ENCODE results near the gene PRKD1.
"Not testable (repeated sequence)": the region's sequence is repeated elsewhere in the genome, so short reads cannot be mapped to it uniquely, and the experiment has no call there.

The PRKD1 gene

GRCh38 chr14:29743531-29743930 is 184.1 kb downstream of the PRKD1 start:
- DNase-seq (ENCODE audit: low spot score) = no peak

GRCh38 chr14:29741909-29742401 is 185.7 kb downstream of the PRKD1 start:
- no peak for DNase-seq (ENCODE audit: low spot score)

- no peak for DNase-seq (ENCODE audit: low spot score)
These were observed 187.2 kb downstream of the PRKD1 start for GRCh38 chr14:29740491-29740890.

DNA sequence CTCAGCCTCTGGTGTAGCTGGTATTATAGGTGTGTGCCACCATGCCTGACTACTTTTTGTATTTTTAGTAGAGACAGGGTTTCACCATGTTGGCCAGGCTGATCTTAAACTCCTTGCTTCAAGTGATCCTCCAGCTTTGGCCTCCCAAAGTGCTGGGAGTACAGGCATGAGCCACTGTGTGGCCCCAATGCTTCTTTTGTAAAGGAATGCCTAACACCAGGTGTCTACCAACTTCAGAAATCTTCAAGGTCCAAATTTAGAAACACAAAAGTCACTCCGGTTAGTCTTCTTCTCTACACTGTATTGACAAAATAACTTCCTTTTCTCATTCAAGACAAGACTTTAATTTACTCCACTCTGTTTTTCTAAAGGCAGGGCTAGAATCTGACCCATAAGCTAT is 188.7 kb downstream of the PRKD1 start:
- no peak for DNase-seq (ENCODE audit: low spot score)

DNA sequence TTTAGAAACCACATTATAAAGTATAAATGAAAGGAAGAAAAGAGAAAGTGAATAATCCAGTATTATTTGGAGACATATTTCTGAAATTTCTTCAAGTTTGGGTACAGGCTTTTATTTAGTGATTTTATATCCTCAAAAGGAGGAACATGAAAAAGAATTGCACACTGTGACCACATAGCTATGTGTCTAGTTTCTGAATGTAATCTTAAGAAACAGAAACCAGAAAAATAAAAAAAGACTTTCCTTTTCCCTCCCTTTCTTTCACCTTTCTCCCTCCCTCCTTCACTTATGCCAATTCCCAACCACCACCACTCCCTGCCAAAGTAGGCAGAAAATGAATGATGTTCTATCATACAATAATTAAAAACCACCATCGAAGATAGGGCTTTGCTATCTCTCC is 189.6 kb downstream of the PRKD1 start:
- DNase-seq (ENCODE audit: low spot score) = no peak

DNA sequence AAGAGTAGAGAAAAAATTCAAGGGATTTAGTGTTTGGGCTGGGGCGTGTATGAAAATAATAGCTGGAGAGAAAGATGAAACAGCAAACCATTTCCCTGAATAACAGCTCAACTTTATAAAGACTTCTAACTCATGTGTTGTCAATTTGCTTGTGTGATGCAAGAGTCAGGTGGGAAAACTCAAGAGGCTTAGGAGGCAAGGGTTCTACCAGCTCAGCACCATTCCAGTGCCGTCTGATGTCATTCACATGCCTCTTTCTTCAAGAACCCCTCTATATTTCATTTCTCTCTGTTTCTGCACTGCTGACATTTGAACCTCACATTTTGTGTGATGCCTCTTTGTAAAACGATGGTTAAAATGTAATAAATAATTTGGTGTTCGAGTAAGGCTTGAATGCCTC is 192.2 kb downstream of the PRKD1 start:
- no peak for DNase-seq (ENCODE audit: low spot score)

DNA sequence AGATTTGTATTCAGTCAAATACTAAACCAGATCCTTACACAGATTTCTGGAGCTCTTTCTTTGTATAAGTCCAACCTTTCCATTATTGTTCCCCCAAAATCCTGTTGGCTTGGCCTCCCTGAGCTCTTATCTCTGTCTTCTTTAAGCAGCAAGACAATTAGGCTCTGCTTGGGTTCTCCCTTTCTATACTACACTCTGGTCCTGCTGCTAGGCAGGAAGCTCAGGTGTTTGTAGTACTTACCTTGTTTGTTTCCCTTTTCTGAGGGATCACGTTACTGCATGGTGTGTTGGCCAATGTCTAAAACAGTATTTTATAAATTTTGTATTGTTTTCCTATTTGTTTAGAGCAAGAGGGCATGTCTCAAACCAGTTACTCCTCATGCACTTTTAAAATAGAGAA is 192.9 kb downstream of the PRKD1 start:
- no peak for DNase-seq (ENCODE audit: low spot score)

DNA sequence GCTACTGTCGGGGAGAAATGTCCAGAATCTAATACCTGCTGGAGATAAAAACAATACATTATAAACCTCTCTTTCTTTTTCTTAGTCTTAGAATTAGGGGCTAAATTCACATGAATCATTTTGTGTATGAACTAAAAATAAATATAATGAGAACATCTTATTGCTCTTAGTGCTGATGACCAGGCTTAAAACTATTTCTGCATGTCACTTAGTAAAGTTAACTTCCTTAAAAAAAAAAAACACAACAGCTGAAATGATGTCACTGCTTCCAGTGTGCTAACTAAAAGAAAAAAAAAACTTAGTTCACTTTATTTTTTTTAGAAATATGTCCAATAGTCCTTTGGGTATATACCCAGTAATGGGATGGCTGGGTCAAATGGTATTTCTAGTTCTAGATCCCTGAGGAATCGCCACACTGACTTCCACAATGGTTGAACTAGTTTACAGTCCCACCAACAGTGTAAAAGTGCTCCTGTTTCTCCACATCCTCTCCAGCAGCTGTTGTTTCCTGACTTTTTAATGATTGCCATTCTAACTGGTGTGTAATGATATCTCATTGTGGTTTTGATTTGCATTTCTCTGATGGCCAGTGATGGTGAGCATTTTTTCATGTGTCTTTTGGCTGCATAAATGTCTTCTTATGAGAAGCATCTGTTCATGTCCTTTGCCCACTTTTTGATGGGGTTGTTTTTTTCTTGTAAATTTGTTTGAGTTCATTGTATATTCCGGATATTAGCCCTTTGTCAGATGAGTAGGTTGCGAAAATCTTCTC is 200.9 kb downstream of the PRKD1 start:
- not testable (repeated sequence) for DNase-seq (ENCODE audit: low spot score)

- no peak for DNase-seq (ENCODE audit: low spot score)
These were observed 202.7 kb downstream of the PRKD1 start for GRCh38 chr14:29724991-29725390.

DNA sequence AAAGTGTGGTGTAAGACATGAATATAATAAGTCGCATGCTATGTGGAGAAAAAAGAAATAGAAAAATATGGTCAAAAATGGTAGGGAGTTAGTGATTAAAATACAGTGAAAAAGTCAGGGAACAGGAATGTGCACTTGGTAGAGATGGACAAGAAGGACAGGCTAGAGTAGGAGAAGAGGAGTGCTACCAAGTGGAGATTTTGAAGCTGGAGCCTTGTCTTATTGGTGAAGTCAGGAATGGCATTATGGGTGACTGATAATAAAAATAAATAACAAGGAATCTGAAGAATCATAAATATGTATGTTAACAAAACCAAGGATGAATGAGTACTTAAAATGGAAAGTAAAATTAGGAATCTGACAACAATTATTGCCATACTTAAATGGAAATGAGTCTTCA is 204.8 kb downstream of the PRKD1 start:
- DNase-seq (ENCODE audit: low spot score) = no peak

DNA sequence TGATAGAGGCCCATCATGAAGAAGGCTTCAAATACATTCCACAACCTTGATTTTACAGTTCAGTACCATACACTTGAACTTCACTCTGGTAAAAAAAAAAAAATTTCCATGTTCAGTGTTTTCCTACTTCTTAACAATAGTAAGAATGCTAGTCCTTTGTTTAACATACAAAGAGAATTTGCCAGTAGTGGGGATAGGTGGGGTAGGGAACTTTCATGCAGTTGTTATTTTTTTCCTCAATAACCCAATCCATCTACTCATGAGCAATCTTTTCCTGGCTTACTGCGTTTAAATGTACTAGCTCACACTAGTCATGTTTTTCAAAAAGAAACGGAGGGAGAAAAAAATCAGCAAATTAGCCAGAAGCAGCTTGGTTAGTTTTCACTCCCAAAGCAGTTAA is 206.1 kb downstream of the PRKD1 start:
- no peak for DNase-seq (ENCODE audit: low spot score)

DNA sequence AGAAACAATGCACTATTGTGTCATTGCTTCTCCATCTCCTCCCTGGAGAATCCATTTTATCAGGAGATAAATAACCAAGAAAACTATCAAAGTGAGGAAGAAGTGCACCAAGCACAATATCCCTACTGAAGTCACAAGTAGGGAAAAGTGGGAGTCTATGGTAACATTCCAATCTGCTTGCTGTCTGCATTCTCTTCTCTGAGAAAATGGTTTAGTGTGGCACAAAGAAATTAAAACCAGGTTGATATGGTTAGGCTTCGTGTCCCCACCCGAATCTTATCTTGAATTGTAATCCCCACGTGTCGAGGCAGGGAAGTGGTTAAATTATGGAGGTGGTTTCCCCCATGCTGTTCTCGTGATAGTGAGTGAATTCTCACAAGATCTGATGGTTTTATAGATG is 209.7 kb downstream of the PRKD1 start:
- no peak for DNase-seq (ENCODE audit: low spot score)

DNA sequence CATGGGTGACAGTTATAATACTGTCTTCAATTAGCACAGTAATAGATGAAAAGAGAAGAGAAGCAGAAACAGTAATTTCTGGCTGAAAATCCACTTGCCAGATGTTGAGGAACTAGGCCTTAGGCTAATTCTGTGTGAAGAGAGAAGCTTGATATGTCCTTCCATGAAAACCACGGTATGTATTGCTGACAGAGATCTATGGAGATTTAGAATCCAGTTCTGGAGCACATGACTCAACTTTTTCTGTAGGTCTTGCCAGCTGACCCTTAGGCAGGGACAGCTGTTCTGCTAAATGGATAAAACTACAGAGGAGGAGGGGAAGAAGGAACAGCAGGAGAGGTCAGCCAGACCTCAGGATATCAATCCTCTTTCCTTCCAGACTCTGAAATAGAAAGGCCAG is 211.5 kb downstream of the PRKD1 start:
- no peak for DNase-seq (ENCODE audit: low spot score)

GRCh38 chr14:29712601-29713000 is 215.0 kb downstream of the PRKD1 start:
- no peak for DNase-seq (ENCODE audit: low spot score)

DNA sequence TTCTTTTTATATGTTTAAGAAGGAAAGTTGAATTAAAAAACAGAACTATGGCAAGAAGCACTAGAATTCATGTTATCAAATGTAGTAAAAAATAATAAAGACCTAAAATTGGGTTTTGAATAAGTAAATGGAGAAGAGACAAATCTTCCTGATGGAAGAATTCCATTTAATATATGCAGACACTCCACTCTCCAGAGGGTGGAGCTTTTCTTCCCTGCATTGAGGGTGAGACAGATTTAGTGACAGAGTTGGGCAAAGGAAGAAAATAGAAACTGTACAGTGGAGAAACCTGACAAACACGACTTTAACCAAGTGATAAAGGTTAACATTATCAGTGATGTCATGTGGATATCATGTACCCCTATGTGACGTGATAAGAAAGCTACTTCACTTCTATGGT is 217.6 kb downstream of the PRKD1 start:
- DNase-seq (ENCODE audit: low spot score) = no peak

GRCh38 chr14:29709490-29709889 is 218.2 kb downstream of the PRKD1 start:
- no peak for DNase-seq (ENCODE audit: low spot score)

DNA sequence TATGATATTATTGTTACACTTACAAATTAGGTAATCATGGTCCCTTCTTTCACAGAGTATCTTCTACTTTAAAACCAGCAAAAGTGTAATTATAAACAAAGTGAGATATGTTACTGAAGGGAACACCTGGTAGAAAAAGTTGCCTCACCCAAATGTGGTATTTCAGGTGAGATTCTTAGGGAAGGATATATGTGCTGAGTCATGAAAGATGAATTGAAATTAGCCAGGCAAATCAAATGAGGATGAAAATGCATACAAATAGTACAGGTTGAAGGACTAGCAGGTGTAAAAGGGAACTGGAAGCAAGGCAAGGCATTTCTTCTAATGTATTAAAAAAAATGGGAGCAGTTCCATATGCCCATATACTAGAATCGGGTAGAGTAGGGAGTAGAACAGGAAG is 220.9 kb downstream of the PRKD1 start:
- DNase-seq (ENCODE audit: low spot score) = no peak

DNA sequence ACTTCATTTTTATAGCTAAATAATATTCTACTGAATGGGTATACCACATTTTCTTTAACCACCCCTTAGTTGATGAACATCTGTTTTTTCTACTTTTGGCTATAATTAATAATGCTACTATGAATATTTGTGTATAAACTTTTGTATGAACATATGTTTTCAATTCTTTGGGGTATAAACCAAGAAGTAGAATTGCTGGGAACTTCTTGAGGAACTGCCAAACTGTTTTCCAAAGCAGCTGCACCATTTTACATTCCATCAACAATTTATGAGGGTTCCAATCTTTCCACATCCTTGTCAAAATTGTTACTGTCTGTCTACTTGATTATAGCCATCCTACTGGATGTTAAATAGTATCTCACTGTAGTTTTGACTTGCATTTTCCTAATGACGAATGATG is 221.8 kb downstream of the PRKD1 start:
- DNase-seq (ENCODE audit: low spot score) = no peak

DNA sequence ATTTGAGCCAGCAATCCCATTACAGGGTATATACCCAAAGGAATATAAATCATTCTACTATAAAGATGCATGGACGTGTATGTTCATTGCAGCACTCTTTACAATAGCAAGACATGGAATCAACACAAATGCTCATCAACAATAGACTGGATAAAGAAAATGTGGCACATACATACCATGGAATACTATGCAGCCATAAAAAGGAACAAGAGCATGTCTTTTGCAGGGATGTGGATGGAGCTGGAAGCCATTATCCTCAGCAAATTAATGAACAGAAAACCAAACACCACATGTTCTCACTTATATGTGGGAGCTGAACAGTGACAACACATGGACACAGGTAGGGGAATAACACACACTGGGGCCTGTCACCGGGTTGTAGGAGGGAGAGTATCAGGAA is 238.1 kb downstream of the PRKD1 start:
- DNase-seq (ENCODE audit: low spot score) = not testable (repeated sequence)

- DNase-seq (ENCODE audit: low spot score) = no peak
These were observed 239.8 kb downstream of the PRKD1 start for GRCh38 chr14:29687866-29688265.

DNA sequence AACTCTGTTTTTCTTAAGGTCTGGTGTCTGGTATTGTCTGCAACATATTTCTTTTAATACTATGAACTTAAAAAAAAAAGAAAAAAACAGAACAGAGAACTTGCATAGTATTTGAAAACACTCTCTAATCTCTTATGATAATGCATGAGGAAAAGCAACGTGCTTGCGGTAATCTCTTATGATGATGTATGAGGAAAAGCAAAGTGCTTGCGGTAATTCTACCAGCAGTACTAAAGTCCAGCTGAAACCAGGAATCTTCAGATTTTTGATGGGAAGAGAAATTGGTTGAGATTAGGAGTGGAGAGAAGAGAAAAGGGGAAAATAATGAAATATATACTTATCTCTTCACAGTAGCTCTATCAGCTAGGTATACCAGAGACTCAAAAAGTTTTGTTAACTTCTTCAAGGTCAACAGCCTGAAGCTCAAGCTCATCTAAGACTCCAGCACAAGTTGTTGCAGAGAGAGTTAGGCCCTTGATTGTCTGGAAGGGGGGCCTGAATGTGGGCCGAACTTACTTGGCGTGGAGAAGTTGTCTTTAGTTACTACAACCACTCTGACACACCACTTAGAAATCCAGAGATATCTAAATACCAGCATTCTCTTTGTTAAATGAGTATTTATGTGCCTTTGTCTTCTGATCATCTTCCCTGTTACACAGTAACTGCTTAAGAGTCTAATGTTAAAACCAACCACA is 240.4 kb downstream of the PRKD1 start:
- no peak for DNase-seq (ENCODE audit: low spot score)

DNA sequence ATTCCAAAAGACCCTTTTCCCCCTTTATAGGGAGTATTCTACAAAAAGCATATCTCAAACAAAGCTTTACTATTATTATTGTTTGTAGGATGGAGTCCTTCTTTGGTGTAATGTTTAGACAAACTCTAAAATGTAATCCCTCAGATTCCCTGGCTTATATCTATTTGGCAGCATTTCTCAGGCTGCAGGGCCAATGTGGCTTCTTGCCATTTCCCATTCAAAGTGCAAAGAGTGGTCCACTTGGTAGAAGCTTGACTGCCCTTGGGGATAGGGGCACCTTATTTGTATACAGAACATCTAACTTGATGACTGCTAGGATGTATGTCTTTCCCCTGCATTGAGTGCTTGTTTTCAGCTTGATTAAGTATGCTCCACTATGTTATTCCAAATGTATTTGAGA is 242.7 kb downstream of the PRKD1 start:
- DNase-seq (ENCODE audit: low spot score) = no peak

- DNase-seq (ENCODE audit: low spot score) = no peak
These were observed 244.9 kb downstream of the PRKD1 start for GRCh38 chr14:29682789-29683188.

GRCh38 chr14:29681316-29681715 is 246.3 kb downstream of the PRKD1 start:
- no peak for DNase-seq (ENCODE audit: low spot score)
